Aorta (tissue), 5 donors: ENCODE results near the gene NHP2. TPM values are rescaled to one million over a fixed set of nuclear protein-coding genes. Genes with fewer than 3 reads are reported as not detected.

ENCODE experiments used
- ATAC-seq: fragments of 200-7000 bp; cut with Tn5 transposase; one replicate; pipeline ENCODE4 v1.9.1; 2022; ENCODE audit warnings: moderate library complexity; ENCODE audit not compliant: low FRiP score
- DNase-seq, 2 donors: peaks; one replicate each; pipeline ENCODE4 v3.0.0-alpha.2; 2020
- H3K27ac ChIP-seq, 2 donors: one replicate each; pipeline ENCODE4 v1.5.1; 2013; ENCODE audit warnings: low read length in 2 of 2, mild to moderate bottlenecking in 2 of 2, moderate library complexity in 2 of 2, control low read depth in 1 of 2, inconsistent platforms in 1 of 2, low read depth in 1 of 2
- H3K27me3 ChIP-seq, 2 donors: one replicate each; pipeline ENCODE4 v1.6.1; 2013; ENCODE audit warnings: control low read depth in 1 of 2, low read length in 1 of 2, mild to moderate bottlenecking in 1 of 2, moderate library complexity in 1 of 2; ENCODE audit not compliant: insufficient read depth in 2 of 2, control insufficient read depth in 1 of 2
- H3K36me3 ChIP-seq, 2 donors: one replicate each; pipeline ENCODE4 v1.6.1; 2013; ENCODE audit warnings: control low read depth in 1 of 2, low read length in 1 of 2, mild to moderate bottlenecking in 1 of 2; ENCODE audit not compliant: insufficient read depth in 2 of 2, control insufficient read depth in 1 of 2
- H3K4me1 ChIP-seq, 2 donors: one replicate each; pipeline ENCODE4 v1.6.1; 2013; ENCODE audit warnings: low read length in 2 of 2, control low read depth in 1 of 2, mild to moderate bottlenecking in 1 of 2, moderate library complexity in 1 of 2; ENCODE audit not compliant: insufficient read depth in 2 of 2, control insufficient read depth in 1 of 2
- H3K4me3 ChIP-seq, 2 donors: one replicate each; pipeline ENCODE4 v1.5.1; 2013; ENCODE audit warnings: low read length in 2 of 2, control low read depth in 1 of 2, mild to moderate bottlenecking in 1 of 2
- H3K9me3 ChIP-seq: one replicate; pipeline ENCODE4 v1.6.1; 2013; ENCODE audit warnings: mild to moderate bottlenecking, low read length; ENCODE audit not compliant: control insufficient read depth
- WGBS, 2 donors: extraction: QIAGEN DNeasy Blood & Tissue Kit; methylation state at CpG; one replicate each; pipeline ENCODE4 v1.1.7; 2013; 5-methylcytosine and 5-hydroxymethylcytosine counted together
- intact Hi-C, 2 donors: fragments of 100-400 bp; cut with DNase I; formaldehyde crosslinking; loops; one replicate each; pipeline versions ENCODE4 v1.14.2 to v1.15.0; 2022
- polyA plus RNA-seq, 2 donors: library from polyadenylated mRNA; stranded (reverse); fragments of 200-250 nt; gene quantifications; one replicate each; pipeline ENCODE4 v1.2.3, GENCODE V29; 2013
- total RNA-seq, 2 donors: library from RNA; stranded (reverse); fragmentation: NEBNext Ultra II Directional; extraction: Animal tissue kit (Norgen Biotek cat#: 25700); gene quantifications; one replicate each; pipeline ENCODE4 v1.2.1, GENCODE V29; 2021
- donor health status: healthy with polysubstance abuse.
- donor health status: Bipolar disorder and iron deficiency.
- donor health status: DM: no; HTN: no; CAD: no.
- donor health status: DM: no; HTN: no; CAD: no.
- donor health status: DM: yes; HTN: yes; CAD: no.

The NHP2 gene
- total and polyA plus RNA-seq, 4 donors = 55.7 to 130 (median 83.4) TPM

DNA sequence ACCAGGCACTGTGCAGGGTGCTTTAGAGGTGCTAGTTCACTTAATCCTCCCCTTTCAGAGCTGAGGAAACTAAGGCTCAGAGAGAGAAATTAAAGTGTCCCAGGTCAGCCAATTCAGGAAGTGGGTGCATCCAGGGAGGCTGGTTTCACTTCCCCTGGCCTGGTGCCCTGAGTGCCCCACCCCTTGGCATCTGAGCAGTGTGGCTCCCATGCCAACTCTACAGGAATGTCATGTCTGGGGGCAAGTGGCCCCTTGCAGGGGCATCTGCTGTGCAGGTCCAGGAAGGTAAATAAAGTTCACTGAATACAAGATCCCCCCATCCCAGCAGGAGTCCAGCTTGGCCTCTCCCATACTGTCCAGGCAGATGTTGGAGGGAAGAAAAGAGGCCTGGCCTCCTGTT lies 44.7 kb downstream of the NHP2 start:
- Histone ChIP-seq H3K4me3 (no peak overlapping the region), H3K27me3 (no peaks in the 10 kb centered on the region), H3K36me3 (no peaks in the 10 kb centered on the region), H3K4me1 (no peaks in the 10 kb centered on the region), H3K9me3 (no peaks in the 10 kb centered on the region), H3K27ac (no peak overlapping the region)
- DNase-seq (no peak), ATAC-seq (no peak)
- intact Hi-C loops = no loop called here

DNA sequence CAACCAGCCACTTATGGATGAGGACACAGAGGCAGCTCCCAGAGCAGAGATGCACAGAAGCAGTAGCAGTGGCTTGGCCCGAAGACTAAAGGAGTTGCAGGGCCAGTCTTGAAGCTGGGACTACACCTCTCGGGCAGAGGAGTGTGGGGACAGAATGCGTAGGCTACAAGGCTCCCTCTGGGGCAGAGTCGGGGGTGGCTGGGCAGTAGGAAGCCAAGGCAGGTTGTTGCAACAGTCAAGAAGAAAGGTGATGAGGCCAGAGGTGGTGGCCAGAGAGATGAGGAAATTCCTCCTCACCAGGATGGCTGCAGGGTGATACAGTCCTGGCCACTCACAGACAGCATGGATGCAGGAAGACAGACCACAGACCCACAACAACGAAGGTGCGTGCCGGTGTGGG lies 45.2 kb downstream of the NHP2 start:
- H3K27me3 ChIP-seq = no peaks in the 10 kb centered on the region
- H3K4me1 ChIP-seq = no peaks in the 10 kb centered on the region
- no peak overlapping the region for H3K4me3 ChIP-seq
- no peaks in the 10 kb centered on the region for H3K9me3 ChIP-seq
- DNase-seq (no peak), ATAC-seq (no peak)
- H3K27ac ChIP-seq = no peak overlapping the region
- 84 to 86% methylated on average over 7 of the region's 7 CpGs for WGBS, 2 donors
- intact Hi-C loops = no loop called here
- H3K36me3 ChIP-seq = no peaks in the 10 kb centered on the region

DNA sequence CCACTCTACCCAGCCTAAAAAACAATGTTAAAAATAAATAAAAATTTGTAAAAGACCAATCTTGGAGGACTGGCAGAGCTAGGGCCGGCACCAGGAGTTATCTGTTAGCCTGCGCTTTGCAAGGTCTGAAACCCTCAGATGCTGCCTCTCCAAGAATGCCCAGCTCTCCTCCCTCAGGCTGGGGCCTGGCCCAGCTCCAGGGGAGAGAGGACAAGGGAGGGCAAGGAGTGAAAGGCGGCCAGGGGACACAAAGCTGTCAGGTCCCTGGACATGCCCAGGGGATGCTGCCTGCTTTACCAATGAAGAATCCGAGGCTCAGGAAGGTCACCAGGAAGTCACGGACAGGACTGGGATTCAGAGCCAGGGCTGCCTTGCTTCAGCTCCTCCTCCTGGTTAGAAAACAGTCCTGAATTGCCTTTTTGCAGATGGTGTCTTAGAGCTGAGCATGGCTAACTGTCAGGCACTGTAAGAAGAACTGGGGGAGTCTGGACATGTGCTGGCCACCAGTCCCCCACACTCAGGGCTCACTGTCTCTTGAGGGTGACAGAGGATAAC lies 45.9 kb downstream of the NHP2 start:
- no peak overlapping the region for H3K27ac ChIP-seq
- H3K4me3 ChIP-seq = no peak overlapping the region
- intact Hi-C loops = no loop called here
- no peaks in the 10 kb centered on the region for H3K36me3 ChIP-seq
- no peaks in the 10 kb centered on the region for H3K27me3 ChIP-seq
- ATAC-seq (no peak), DNase-seq (no peak)
- no peaks in the 10 kb centered on the region for H3K9me3 ChIP-seq
- H3K4me1 ChIP-seq = no peaks in the 10 kb centered on the region
- 43 to 48% methylated on average over 5 of the region's 5 CpGs for WGBS, 2 donors

DNA sequence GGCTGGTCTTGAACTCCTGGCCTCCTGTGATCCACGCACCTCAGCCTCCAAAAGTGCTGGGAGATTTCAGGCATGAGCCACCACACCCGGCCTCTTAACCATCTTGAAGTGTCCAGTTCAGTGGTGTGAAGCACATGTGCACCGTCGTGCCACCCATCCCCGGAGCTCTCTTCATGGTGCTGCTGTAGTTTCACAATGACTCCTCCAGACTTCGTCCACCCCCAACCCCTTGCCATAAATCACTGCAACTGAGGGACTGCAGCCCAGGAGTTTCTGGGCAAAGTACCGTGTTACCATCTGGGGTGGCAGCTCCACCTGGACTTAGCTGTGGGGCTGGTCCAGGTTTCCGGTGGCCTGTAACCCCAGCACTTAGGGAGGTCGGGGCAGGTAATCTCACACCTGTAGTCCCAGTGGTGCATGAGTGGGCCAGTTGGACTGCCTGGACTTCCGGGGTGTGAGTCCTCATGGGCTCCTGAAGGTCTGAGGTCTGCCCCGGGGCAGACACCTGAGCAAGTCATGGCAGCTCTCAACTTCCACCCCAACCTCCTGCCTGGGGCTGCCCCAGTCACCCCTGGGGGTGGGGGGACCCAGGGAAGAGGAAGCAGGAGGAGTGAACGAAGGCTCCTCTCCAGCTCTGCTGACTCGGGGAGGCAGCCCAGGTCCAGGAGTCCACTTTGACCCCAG lies 47.0 kb downstream of the NHP2 start:
- no peak for ATAC-seq
- no peak for DNase-seq
- Histone ChIP-seq H3K4me3 (no peak overlapping the region), H3K9me3 (no peaks in the 10 kb centered on the region), H3K27ac (no peak overlapping the region), H3K27me3 (no peaks in the 10 kb centered on the region), H3K36me3 (no peaks in the 10 kb centered on the region), H3K4me1 (no peaks in the 10 kb centered on the region)
- WGBS, 2 donors = 70 to 71% methylated on average over 13 of the region's 13 CpGs
- intact Hi-C loops = no loop called here

DNA sequence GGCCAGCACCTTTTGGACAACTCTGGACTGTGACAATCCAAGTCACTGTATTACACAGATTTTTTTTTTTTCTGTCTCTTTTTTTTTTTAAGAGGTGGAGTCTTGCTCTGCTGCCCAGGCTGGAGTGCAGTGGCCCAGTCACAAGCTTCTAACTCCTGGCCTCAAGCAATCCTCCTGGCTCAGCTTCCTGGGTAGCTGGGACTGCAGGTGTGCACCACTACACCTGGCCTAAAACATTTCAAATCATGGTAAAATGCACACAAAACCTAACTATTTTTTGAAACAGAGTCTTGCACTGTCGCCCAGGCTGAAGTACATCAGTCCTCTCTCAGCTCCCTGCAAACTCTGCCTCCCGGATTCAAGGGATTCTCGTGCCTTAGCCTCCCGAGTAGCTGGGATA lies 47.6 kb downstream of the NHP2 start:
- ATAC-seq (no peak), DNase-seq (no peak)
- H3K27me3 ChIP-seq = no peaks in the 10 kb centered on the region
- no peaks in the 10 kb centered on the region for H3K36me3 ChIP-seq
- H3K4me1 ChIP-seq = no peaks in the 10 kb centered on the region
- 64 to 71% methylated on average over 4 of the region's 4 CpGs for WGBS, 2 donors
- H3K9me3 ChIP-seq = no peaks in the 10 kb centered on the region
- no peak overlapping the region for H3K4me3 ChIP-seq
- no peak overlapping the region for H3K27ac ChIP-seq
- intact Hi-C loops = no loop called here

DNA sequence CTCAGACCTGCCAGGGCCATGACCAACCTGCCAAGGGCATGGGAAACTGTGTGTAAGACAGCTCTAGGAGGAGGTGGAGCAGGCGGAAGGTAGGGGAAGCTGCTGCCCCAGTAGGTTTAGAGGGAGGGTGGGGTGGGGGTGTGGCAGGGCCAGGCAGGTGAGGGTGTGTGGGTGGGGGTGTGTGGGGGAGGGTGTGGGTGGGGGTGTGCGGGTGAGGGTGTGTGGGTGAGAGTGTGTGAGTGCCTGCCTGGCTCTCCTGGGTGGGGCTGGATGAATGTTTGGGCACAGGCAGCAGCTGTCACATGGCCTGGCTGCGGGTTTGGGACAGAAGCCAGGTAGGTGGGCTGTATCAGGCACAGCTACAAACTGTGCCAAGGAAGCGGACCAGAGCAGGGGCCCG lies 49.2 kb downstream of the NHP2 start:
- intact Hi-C loops = no loop called here
- Histone ChIP-seq H3K36me3 (no peaks in the 10 kb centered on the region), H3K9me3 (no peaks in the 10 kb centered on the region), H3K27me3 (no peaks in the 10 kb centered on the region), H3K4me3 (no peak overlapping the region), H3K27ac (no peak overlapping the region), H3K4me1 (no peaks in the 10 kb centered on the region)
- DNase-seq (no peak), ATAC-seq (no peak)
- 38 to 49% methylated on average over 5 of the region's 5 CpGs for WGBS, 2 donors

DNA sequence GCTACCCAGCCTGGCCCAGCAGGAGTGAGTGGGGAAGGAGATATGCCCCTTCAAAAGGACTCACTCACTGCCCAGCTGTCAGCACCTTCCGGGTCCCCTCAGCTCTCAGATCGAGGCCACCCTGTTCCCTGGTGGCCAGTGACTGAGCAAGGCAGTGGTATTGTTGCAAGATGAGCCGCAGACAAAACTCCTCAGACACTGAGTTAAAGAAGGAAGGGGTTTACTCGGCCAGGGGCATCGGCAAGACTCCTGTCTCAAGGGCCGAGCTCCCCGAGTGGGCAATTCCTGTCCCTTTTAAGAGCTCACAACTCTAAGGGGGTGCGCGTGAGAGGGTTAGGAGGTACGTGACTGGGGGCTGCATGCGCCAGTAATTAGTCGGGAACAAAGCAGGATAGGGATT lies 50.1 kb downstream of the NHP2 start:
- H3K4me1 ChIP-seq = no peaks in the 10 kb centered on the region
- H3K27me3 ChIP-seq = no peaks in the 10 kb centered on the region
- DNase-seq = no peak
- intact Hi-C loops = no loop called here
- no peaks in the 10 kb centered on the region for H3K9me3 ChIP-seq
- H3K27ac ChIP-seq = no peak overlapping the region
- H3K4me3 ChIP-seq = no peak overlapping the region
- 82 to 88% methylated on average over 12 of the region's 12 CpGs for WGBS, 2 donors
- no peaks in the 10 kb centered on the region for H3K36me3 ChIP-seq
- ATAC-seq = no peak

Other genes starting within 250 kb of the NHP2 start
- gene PROP1, start 157.6 kb downstream of the NHP2 start, total RNA-seq = not detected
- not detected for gene PROP1, start 157.6 kb downstream of the NHP2 start, polyA plus RNA-seq
- 1 to 10 TPM in 1 of 2 donors, under 1 TPM in 1; 0.19 to 2.0 TPM for gene N4BP3, start 40.4 kb downstream of the NHP2 start, total RNA-seq
- under 1 TPM; 0.03 to 0.13 TPM for gene N4BP3, start 40.4 kb downstream of the NHP2 start, polyA plus RNA-seq
- gene RMND5B, start 22.9 kb downstream of the NHP2 start, total RNA-seq = 10 to 100 TPM; 35.0 to 38.8 TPM
- gene RMND5B, start 22.9 kb downstream of the NHP2 start, polyA plus RNA-seq = 10 to 100 TPM; 28.2 to 38.9 TPM
- gene GMCL2, start 33.5 kb upstream of the NHP2 start, total RNA-seq = not detected
- not detected for gene GMCL2, start 33.5 kb upstream of the NHP2 start, polyA plus RNA-seq
- gene HNRNPAB, start 50.6 kb upstream of the NHP2 start, total RNA-seq = 100 to 1,000 TPM in 1 of 2 donors, 10 to 100 TPM in 1; 84.9 to 112 TPM
- gene HNRNPAB, start 50.6 kb upstream of the NHP2 start, polyA plus RNA-seq = 10 to 100 TPM; 62.5 to 80.5 TPM
- 100 to 1,000 TPM in 1 of 2 donors, 10 to 100 TPM in 1; 88.3 to 164 TPM for gene PHYKPL, start 78.9 kb upstream of the NHP2 start, total RNA-seq
- gene PHYKPL, start 78.9 kb upstream of the NHP2 start, polyA plus RNA-seq = 10 to 100 TPM; 16.9 to 72.0 TPM